SJSA1 (cell line): ENCODE results near the gene TRAPPC2B. TPM values are rescaled to one million over a fixed set of nuclear protein-coding genes. Genes with fewer than 3 reads are reported as not detected.

Source experiments
- DNase-seq, 2 experiments: peaks; one replicate each; pipeline ENCODE4 v3.0.0-alpha.2; 2015 to 2020; ENCODE audit warnings: low spot score in 2 of 2, low read depth in 1 of 2
- H3K27ac ChIP-seq: fragments of 250-450 bp; sonication (Bioruptor Pico); 2 replicates; pipeline ENCODE4 v1.5.1; 2020; ENCODE audit warnings: mild to moderate bottlenecking, moderate library complexity
- H3K27me3 ChIP-seq: fragments of 250-450 bp; sonication (Bioruptor Pico); replicated peaks from 2 replicates; pipeline ENCODE4 v1.5.1; 2020; ENCODE audit warnings: mild to moderate bottlenecking, moderate library complexity
- H3K36me3 ChIP-seq: fragments of 250-450 bp; sonication (Bioruptor Pico); 2 replicates; pipeline ENCODE4 v1.5.1; 2020; ENCODE audit warnings: mild to moderate bottlenecking
- H3K4me1 ChIP-seq: fragments of 250-450 bp; sonication (Bioruptor Pico); replicated peaks from 2 replicates; pipeline ENCODE4 v1.6.1; 2021; ENCODE audit warnings: mild to moderate bottlenecking
- H3K4me3 ChIP-seq: fragments of 250-450 bp; sonication (Bioruptor Pico); 2 replicates; pipeline ENCODE4 v1.5.1; 2020; ENCODE audit warnings: mild to moderate bottlenecking
- H3K9me3 ChIP-seq: fragments of 250-450 bp; sonication (Bioruptor Pico); replicated peaks from 2 replicates; pipeline ENCODE4 v1.5.1; 2020; ENCODE audit warnings: mild to moderate bottlenecking
- total RNA-seq: library from RNA; depleted of rRNA; stranded (reverse); fragments of >200 nt; shearing (Covaris generic); gene quantifications from 2 replicates; pipeline ENCODE4 v1.2.3, GENCODE V29; 2014; rRNA removed

The TRAPPC2B gene
- total RNA-seq = 13.4 and 20.8 TPM in 2 replicates

DNA sequence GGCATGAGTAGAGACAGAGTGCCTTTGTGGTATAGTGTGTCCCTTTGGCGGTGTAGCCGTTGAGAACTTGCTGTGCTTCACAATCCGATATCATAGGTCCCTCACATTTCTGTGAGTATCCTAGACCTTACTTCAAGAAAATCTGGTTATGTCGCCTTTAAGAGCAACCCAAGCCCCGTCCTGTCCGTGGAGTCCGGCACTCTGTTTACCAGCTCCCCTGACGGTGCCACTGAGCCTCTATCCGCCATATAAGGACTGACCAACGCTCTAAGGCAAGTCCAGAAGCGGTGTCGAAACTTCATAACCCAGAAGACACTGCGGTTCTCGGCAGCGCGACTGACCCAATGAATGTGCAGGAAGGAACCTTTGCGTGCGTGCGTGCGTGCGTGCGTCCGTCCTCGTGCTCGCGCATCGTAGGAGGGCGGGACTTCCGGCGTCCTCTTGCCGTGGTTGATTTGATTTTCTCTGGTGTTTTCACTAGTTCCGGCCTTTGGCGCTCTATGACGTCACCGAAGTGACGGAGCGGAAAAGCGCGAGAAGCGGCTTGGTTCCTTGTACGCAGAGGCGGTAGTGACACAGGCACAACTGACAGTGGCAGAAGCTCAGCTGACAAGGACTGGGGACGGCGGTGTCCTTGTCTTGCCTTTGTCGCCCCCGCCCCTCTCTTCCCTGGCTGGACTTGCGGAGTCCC, at the start of gene TRAPPC2B, which contains the start of gene ZNF547:
Gene TRAPPC2B, plus strand, starts transcription at position 555 of the 691 bp plus-strand sequence. CDS start 1,283 bp downstream, outside the sequence.
Gene ZNF547, plus strand, starts transcription at position 555 of the 691 bp plus-strand sequence. CDS start 5,005 bp downstream, outside the sequence.
- H3K4me1 ChIP-seq = peaks cover 9% of the 10 kb centered on the region
- no peaks in the 10 kb centered on the region for H3K9me3 ChIP-seq
- H3K4me3 ChIP-seq = peak within 1 kb of the TSS; percentile 47
- peaks cover 25% of the 10 kb centered on the region for H3K36me3 ChIP-seq
- peak; percentile 98 to 99 for DNase-seq
- H3K27me3 ChIP-seq = no peaks in the 10 kb centered on the region
- peak within 1 kb of the TSS; percentile 60 for H3K27ac ChIP-seq

DNA sequence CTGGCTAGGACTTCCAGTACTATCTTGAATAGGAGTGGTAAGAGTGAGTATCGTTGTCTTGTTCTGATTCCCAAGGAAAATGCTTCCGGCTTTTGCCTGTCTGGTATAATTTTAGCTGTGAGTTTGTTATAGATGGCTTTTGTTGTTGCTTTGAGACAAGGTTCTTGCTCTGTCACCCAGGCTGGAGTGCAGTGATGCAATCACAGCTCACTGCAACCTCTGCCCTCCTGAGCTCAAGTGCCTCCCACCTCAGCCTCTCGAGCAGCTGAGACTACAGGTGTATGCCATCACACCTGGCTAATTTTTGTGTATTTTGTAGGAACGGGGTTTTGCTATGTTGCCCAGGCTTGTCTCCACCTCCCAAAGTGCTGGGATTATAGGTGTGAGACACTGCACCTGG, 49.2 kb upstream of the TRAPPC2B start:
- no peak overlapping the region for H3K4me3 ChIP-seq
- peaks cover 4% of the 10 kb centered on the region for H3K27me3 ChIP-seq
- H3K36me3 ChIP-seq = no peaks in the 10 kb centered on the region
- H3K27ac ChIP-seq = no peak overlapping the region
- no peaks in the 10 kb centered on the region for H3K9me3 ChIP-seq
- DNase-seq = no peak
- no peaks in the 10 kb centered on the region for H3K4me1 ChIP-seq

DNA sequence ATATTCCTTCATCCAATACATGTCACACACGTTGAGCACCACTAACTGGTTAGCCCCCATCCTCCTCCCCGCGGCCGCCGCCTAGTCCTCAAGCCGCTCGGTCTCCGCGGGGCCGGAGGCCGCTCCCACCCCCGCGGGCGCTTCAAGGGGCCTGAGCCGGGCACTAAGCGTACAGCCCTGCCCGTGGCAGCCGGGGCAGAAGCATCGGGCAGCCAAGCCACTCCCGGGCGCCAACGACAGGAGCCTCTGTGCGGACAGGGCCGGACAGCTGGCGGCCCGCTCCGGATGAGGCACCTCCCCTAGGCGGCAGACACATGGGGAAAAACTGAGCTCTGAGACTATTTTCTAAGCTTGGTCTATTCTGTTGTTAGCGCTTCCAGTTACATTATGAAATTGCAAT, 45.8 kb upstream of the TRAPPC2B start:
- Histone ChIP-seq H3K27me3 (no peaks in the 10 kb centered on the region; the same call in none of the 2 replicates), H3K27ac (no peak overlapping the region), H3K4me1 (peaks cover 10% of the 10 kb centered on the region), H3K4me3 (no peak overlapping the region), H3K9me3 (no peaks in the 10 kb centered on the region), H3K36me3 (peaks cover 3% of the 10 kb centered on the region)
- DNase-seq = no peak

DNA sequence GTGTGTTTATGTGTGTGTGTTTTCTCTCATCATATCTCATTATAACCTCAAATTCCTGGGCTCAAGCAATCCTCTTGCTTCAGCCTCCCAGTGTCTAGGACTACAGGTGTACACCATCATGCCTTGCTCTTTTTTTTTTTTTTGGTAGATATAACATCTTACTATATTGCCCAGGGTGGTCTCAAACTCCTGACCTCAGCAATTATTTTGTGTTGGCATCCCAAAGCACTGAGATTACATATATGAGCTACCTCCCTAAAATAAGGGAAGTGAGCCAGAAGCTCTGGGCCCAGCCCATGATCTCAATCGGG, 43.5 kb upstream of the TRAPPC2B start:
- H3K36me3 ChIP-seq = peaks cover 19% of the 10 kb centered on the region
- peaks cover 10% of the 10 kb centered on the region for H3K4me1 ChIP-seq
- DNase-seq = no peak
- no peaks in the 10 kb centered on the region; the same call in none of the 2 replicates for H3K27me3 ChIP-seq
- no peaks in the 10 kb centered on the region for H3K9me3 ChIP-seq
- peak overlapping the region; percentile 62 for H3K4me3 ChIP-seq
- H3K27ac ChIP-seq = peak overlapping the region; percentile 64

GRCh38 chr19:57320180-57321084, 42.9 kb upstream of the TRAPPC2B start, which contains the start of gene ZNF543:
Gene ZNF543 (plus strand): TSS chr19:57320472. CDS start chr19:57320854, 382 bp downstream.
- H3K4me3 ChIP-seq = peak within 1 kb of the TSS; percentile 62
- peaks cover 25% of the 10 kb centered on the region for H3K36me3 ChIP-seq
- peak; percentile 88 to 95 for DNase-seq
- no peaks in the 10 kb centered on the region; the same call in 1 of the 2 replicates for H3K27me3 ChIP-seq
- no peaks in the 10 kb centered on the region for H3K9me3 ChIP-seq
- peak within 1 kb of the TSS; percentile 64 for H3K27ac ChIP-seq
- peaks cover 10% of the 10 kb centered on the region for H3K4me1 ChIP-seq

GRCh38 chr19:57321116-57321515, 42.2 kb upstream of the TRAPPC2B start:
- Histone ChIP-seq H3K9me3 (no peaks in the 10 kb centered on the region), H3K4me1 (peaks cover 10% of the 10 kb centered on the region), H3K27me3 (no peaks in the 10 kb centered on the region; the same call in 1 of the 2 replicates), H3K4me3 (peak overlapping the region; percentile 62), H3K36me3 (peaks cover 32% of the 10 kb centered on the region), H3K27ac (no peak overlapping the region)
- no peak for DNase-seq

- Histone ChIP-seq H3K27me3 (no peaks in the 10 kb centered on the region; the same call in 1 of the 2 replicates), H3K4me1 (peaks cover 10% of the 10 kb centered on the region), H3K27ac (no peak overlapping the region), H3K9me3 (no peaks in the 10 kb centered on the region), H3K4me3 (peak overlapping the region; percentile 62), H3K36me3 (peaks cover 39% of the 10 kb centered on the region)
- no peak for DNase-seq
Observed at GRCh38 chr19:57321751-57322150, 41.6 kb upstream of the TRAPPC2B start.

GRCh38 chr19:57324992-57325391, 38.4 kb upstream of the TRAPPC2B start:
- Histone ChIP-seq H3K36me3 (peaks cover 69% of the 10 kb centered on the region), H3K27me3 (no peaks in the 10 kb centered on the region), H3K27ac (no peak overlapping the region), H3K4me1 (peaks cover 10% of the 10 kb centered on the region), H3K9me3 (no peaks in the 10 kb centered on the region), H3K4me3 (no peak overlapping the region)
- DNase-seq = no peak

DNA sequence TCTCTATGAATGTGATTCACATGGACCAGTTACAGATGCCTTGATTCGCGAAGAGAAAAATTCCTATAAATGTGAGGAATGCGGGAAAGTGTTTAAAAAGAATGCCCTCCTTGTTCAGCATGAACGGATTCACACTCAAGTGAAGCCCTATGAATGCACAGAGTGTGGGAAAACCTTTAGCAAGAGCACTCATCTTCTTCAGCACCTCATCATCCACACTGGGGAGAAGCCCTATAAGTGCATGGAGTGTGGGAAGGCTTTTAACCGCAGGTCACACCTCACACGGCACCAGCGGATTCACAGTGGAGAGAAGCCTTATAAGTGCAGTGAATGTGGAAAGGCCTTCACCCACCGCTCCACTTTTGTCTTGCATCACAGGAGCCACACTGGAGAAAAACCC, 35.4 kb upstream of the TRAPPC2B start:
- peaks cover 69% of the 10 kb centered on the region for H3K36me3 ChIP-seq
- no peak for DNase-seq
- no peak overlapping the region for H3K27ac ChIP-seq
- no peaks in the 10 kb centered on the region for H3K4me1 ChIP-seq
- no peak overlapping the region for H3K4me3 ChIP-seq
- H3K27me3 ChIP-seq = no peaks in the 10 kb centered on the region
- H3K9me3 ChIP-seq = no peaks in the 10 kb centered on the region

- no peaks in the 10 kb centered on the region for H3K27me3 ChIP-seq
- H3K36me3 ChIP-seq = peaks cover 16% of the 10 kb centered on the region
- no peaks in the 10 kb centered on the region for H3K4me1 ChIP-seq
- H3K9me3 ChIP-seq = no peaks in the 10 kb centered on the region
- no peak overlapping the region for H3K27ac ChIP-seq
- no peak for DNase-seq
- H3K4me3 ChIP-seq = no peak overlapping the region
Observed at GRCh38 chr19:57334191-57334590, 29.2 kb upstream of the TRAPPC2B start.

DNA sequence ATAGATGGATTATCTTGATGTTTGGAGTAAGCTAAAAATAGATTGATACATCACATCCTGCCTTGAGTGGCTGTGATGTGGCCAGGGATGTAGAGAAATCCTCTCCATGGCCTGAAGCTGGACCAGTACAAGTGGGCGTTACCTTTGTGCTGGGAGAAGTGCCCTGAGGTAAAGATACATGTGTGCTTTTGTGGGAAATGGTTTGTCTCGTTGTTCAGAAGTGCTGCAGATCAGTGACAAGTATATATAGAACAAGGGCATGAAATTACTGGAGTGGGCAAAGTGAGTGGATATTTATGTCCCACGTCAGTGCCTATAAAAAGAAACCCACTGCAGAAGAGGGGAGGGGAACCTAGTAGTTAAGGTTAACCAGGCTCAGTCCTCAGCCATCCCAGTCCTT, 24.5 kb upstream of the TRAPPC2B start:
- no peak for DNase-seq
- H3K27me3 ChIP-seq = 0 out of 2 replicates have a peak, but pooled peaks cover 2% of the 10 kb centered on the region
- H3K4me1 ChIP-seq = no peaks in the 10 kb centered on the region
- no peak overlapping the region for H3K27ac ChIP-seq
- H3K36me3 ChIP-seq = no peaks in the 10 kb centered on the region
- H3K4me3 ChIP-seq = no peak overlapping the region
- no peaks in the 10 kb centered on the region for H3K9me3 ChIP-seq

DNA sequence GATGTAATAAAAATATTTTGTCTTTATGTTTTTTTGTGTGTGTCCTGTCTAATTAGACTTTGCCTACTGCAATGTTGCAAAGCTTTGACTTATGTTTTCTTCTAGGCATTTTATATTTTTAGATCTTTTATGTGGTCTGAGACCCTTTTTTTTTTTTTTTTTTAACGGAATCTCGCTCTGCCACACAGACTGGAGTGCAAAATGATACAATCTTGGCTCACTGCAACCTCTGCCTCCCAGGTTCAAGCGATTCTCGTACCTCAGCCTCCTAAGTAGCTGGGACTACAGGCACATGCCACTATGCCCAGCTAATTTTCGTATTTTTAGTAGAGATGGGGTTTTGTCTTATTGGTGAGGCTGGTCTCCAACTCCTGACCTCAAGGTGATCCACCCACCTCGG, 20.8 kb upstream of the TRAPPC2B start:
- 0 out of 2 replicates have a peak, but pooled peaks cover 3% of the 10 kb centered on the region for H3K27me3 ChIP-seq

GRCh38 chr19:57348136-57348535, 15.2 kb upstream of the TRAPPC2B start:
- Histone ChIP-seq H3K36me3 (peaks cover 18% of the 10 kb centered on the region), H3K4me1 (peaks cover 12% of the 10 kb centered on the region), H3K9me3 (no peaks in the 10 kb centered on the region; the same call in 1 of the 2 replicates), H3K4me3 (no peak overlapping the region), H3K27ac (no peak overlapping the region), H3K27me3 (0 out of 2 replicates have a peak, but pooled peaks cover 3% of the 10 kb centered on the region)
- no peak for DNase-seq

More for the DNA sequence above, 20.8 kb upstream of the TRAPPC2B start:
- Histone ChIP-seq H3K27ac (no peak overlapping the region), H3K9me3 (no peaks in the 10 kb centered on the region), H3K36me3 (no peaks in the 10 kb centered on the region), H3K4me1 (no peaks in the 10 kb centered on the region), H3K4me3 (no peak overlapping the region)
- no peak for DNase-seq
